Neural crest cell (in vitro differentiated cells): ENCODE data around the gene DHRS12. TPM values are rescaled to one million over a fixed set of nuclear protein-coding genes. Genes with fewer than 3 reads are reported as not detected.
"Not testable (repeated sequence)": the region's sequence is repeated elsewhere in the genome, so short reads cannot be mapped to it uniquely, and the experiment has no call there.

Experiments used
- DNase-seq: peaks from one replicate; pipeline ENCODE4 v3.0.0; 2021; ENCODE audit warnings: low read depth, mixed read lengths, low spot score
- H3K27ac Mint-ChIP-seq: one replicate; pipeline ENCODE4 v1.8.0; 2021; ENCODE audit warnings: mild to moderate bottlenecking, mixed read lengths; ENCODE audit not compliant: unreplicated experiment
- H3K27me3 Mint-ChIP-seq: 2 replicates; pipeline ENCODE4 v1.8.0; 2021; ENCODE audit warnings: low read depth, mild to moderate bottlenecking, mixed read lengths
- H3K36me3 Mint-ChIP-seq: 2 replicates; pipeline ENCODE4 v1.8.0; 2021; ENCODE audit warnings: low read depth, mild to moderate bottlenecking, mixed read lengths
- H3K4me1 Mint-ChIP-seq: 2 replicates; pipeline ENCODE4 v1.8.0; 2021; ENCODE audit warnings: mixed read lengths
- H3K4me3 Mint-ChIP-seq: one replicate; pipeline ENCODE4 v1.8.0; 2021; ENCODE audit warnings: mild to moderate bottlenecking, mixed read lengths
- H3K9me3 Mint-ChIP-seq: 2 replicates; pipeline ENCODE4 v1.8.0; 2021; ENCODE audit warnings: mixed read lengths
- total RNA-seq: library from RNA; stranded (reverse); gene quantifications from 2 replicates; pipeline ENCODE4 v1.2.1, GENCODE V29; 2021
- TF ChIP-seq, protein P1 (sequence below): fragments of 200-600 bp; sonication (generic); conservative IDR thresholded peaks from 2 replicates; pipeline ENCODE4 v1.5.0; 2021; ENCODE audit warnings: antibody characterized with exemption, mild to moderate bottlenecking

Gene DHRS12
- total RNA-seq, 1 donor from 2014 or later: 9.3 TPM

- Mint-ChIP-seq H3K9me3 (no peaks in the 10 kb centered on the region), H3K27ac (no peak overlapping the region), H3K36me3 (no peaks in the 10 kb centered on the region), H3K4me1 (no peaks in the 10 kb centered on the region), H3K4me3 (no peak overlapping the region), H3K27me3 (no peaks in the 10 kb centered on the region)
- TF ChIP-seq, protein P1, sequence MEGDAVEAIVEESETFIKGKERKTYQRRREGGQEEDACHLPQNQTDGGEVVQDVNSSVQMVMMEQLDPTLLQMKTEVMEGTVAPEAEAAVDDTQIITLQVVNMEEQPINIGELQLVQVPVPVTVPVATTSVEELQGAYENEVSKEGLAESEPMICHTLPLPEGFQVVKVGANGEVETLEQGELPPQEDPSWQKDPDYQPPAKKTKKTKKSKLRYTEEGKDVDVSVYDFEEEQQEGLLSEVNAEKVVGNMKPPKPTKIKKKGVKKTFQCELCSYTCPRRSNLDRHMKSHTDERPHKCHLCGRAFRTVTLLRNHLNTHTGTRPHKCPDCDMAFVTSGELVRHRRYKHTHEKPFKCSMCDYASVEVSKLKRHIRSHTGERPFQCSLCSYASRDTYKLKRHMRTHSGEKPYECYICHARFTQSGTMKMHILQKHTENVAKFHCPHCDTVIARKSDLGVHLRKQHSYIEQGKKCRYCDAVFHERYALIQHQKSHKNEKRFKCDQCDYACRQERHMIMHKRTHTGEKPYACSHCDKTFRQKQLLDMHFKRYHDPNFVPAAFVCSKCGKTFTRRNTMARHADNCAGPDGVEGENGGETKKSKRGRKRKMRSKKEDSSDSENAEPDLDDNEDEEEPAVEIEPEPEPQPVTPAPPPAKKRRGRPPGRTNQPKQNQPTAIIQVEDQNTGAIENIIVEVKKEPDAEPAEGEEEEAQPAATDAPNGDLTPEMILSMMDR: no peak
- no peak for DNase-seq
Observed at GRCh38 chr13:51826606-51827005, 22.6 kb upstream of the DHRS12 start.

GRCh38 chr13:51825681-51826254 is 21.8 kb upstream of the DHRS12 start:
- no peak overlapping the region for H3K27ac Mint-ChIP-seq
- H3K27me3 Mint-ChIP-seq: no peaks in the 10 kb centered on the region

DNA sequence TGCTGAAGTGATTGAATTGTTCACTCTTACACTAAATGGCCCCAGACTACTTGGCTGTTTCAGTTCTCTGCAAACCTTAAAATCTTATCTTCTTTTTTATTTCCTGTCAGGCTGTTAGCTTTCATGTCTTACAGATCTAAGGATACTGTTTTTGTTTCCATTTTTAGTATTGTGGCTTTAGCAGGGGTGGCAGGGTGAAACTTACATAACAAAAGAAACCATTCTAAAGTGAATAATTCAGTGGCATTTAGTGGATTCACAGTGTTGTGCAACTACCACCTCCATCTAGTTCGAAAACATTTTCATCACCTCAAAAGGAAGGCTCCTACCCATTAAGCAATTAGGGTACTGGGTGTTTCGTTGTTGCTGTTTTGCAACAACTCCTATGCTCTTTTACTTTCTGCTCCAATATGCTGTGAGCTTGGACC is 21.2 kb upstream of the DHRS12 start:
- TF ChIP-seq, protein P1: no peak

More at GRCh38 chr13:51825681-51826254, 21.8 kb upstream of the DHRS12 start:
- no peak for DNase-seq
- TF ChIP-seq, protein P1: no peak
- Mint-ChIP-seq H3K4me3 (no peak overlapping the region), H3K36me3 (no peaks in the 10 kb centered on the region), H3K4me1 (no peaks in the 10 kb centered on the region), H3K9me3 (no peaks in the 10 kb centered on the region)

GRCh38 chr13:51824712-51825111 is 20.7 kb upstream of the DHRS12 start:
- H3K36me3 Mint-ChIP-seq: not testable (repeated sequence)

More for the DNA sequence above, 21.2 kb upstream of the DHRS12 start:
- no peak overlapping the region for H3K27ac Mint-ChIP-seq
- H3K9me3 Mint-ChIP-seq: no peaks in the 10 kb centered on the region
- no peaks in the 10 kb centered on the region for H3K4me1 Mint-ChIP-seq
- no peaks in the 10 kb centered on the region for H3K36me3 Mint-ChIP-seq
- DNase-seq: no peak
- no peak overlapping the region for H3K4me3 Mint-ChIP-seq
- H3K27me3 Mint-ChIP-seq: no peaks in the 10 kb centered on the region

DNA sequence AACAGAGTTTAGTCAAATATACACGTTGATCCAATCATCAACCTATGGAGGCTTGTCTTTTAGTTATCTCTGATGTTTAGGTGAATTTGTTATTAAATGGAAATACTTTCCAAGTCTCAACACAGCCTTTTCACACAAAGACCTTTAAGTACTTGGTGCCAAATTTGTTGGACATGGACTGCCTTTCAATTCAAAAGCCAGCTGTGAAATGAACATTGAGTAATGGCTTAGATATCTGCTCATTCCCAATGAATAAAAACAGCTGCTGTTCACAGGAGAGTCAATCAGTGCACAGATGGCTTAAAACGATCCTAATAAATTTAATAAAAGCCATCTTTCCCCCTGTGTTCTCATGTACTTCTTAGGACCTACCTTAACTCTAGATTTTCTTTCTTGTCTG is 19.9 kb upstream of the DHRS12 start:
- no peak for DNase-seq
- H3K4me3 Mint-ChIP-seq: no peak overlapping the region
- H3K27ac Mint-ChIP-seq: no peak overlapping the region
- no peaks in the 10 kb centered on the region for H3K9me3 Mint-ChIP-seq
- H3K27me3 Mint-ChIP-seq: no peaks in the 10 kb centered on the region
- no peaks in the 10 kb centered on the region for H3K36me3 Mint-ChIP-seq
- TF ChIP-seq, protein P1: no peak
- H3K4me1 Mint-ChIP-seq: no peaks in the 10 kb centered on the region

More at GRCh38 chr13:51824712-51825111, 20.7 kb upstream of the DHRS12 start:
- DNase-seq, H3K4me1 Mint-ChIP-seq, H3K9me3 Mint-ChIP-seq, H3K4me3 Mint-ChIP-seq, H3K27ac Mint-ChIP-seq, H3K27me3 Mint-ChIP-seq: not testable (repeated sequence)

DNA sequence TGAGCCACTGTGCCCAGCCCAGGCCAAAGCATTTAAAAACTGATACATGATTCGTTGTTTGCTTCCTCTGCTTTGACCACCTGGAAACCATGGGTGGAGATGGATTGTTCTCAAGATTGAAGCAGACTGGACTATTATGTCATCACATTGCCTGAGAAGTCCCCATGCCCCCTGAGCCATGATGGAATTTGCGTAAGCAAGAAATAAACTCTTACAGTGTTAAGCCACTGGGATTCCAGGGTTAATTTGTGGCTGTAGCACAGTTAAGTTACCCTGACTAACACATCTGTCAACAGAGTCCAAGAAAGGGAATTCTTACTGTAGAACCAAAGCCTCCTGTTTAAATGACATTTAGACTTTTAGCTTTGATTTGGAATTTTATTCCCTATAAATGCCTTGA is 19.4 kb upstream of the DHRS12 start:
- TF ChIP-seq, protein P1: no peak
- DNase-seq: no peak
- Mint-ChIP-seq H3K4me3 (no peak overlapping the region), H3K9me3 (no peaks in the 10 kb centered on the region), H3K36me3 (no peaks in the 10 kb centered on the region), H3K4me1 (no peaks in the 10 kb centered on the region), H3K27ac (no peak overlapping the region), H3K27me3 (no peaks in the 10 kb centered on the region)
